Caco-2 (cell line): ENCODE data around the gene CYB5D1. TPM values are rescaled to one million over a fixed set of nuclear protein-coding genes. Genes with fewer than 3 reads are reported as not detected.

Experiments
- BruUV-seq: library from RNA; stranded (reverse); fragments of 400-500 nt; replicated peaks from 2 replicates; lab custom pipeline; 2021; lab: Mats Ljungman, UMichigan
- CTCF ChIA-PET: fragments of 300-600 bp; sonication (Branson Sonifier 250); formaldehyde crosslinking; loops from one replicate; lab custom pipeline; 2022; ENCODE audit warnings: antibody characterized with exemption; lab: Charles Lee
- POLR2A ChIA-PET: fragments of 300-600 bp; sonication (Branson Sonifier 250); formaldehyde crosslinking; loops from one replicate; lab custom pipeline; 2022; ENCODE audit warnings: antibody characterized with exemption; lab: Charles Lee
- DNase-seq, 2 experiments: peaks; one replicate each; pipeline versions ENCODE4 v3.0.0 to v3.0.0-alpha.2; 2020 to 2022
- H3K27me3 ChIP-seq: replicated peaks from 2 replicates; pipeline ENCODE4 v1.6.0; 2011; ENCODE audit warnings: low read length; ENCODE audit not compliant: control insufficient read depth, insufficient read depth
- H3K36me3 ChIP-seq: 2 replicates; pipeline ENCODE4 v1.5.1; 2011; ENCODE audit warnings: low read length; ENCODE audit not compliant: control insufficient read depth, insufficient read depth
- H3K4me1 ChIP-seq: fragments of 250-450 bp; sonication (Bioruptor Pico); 2 replicates; pipeline ENCODE4 v1.5.1; 2020; ENCODE audit warnings: mild to moderate bottlenecking
- H3K4me3 ChIP-seq: 2 replicates; pipeline ENCODE4 v1.5.1; 2011; ENCODE audit warnings: low read depth, mild to moderate bottlenecking, control low read depth, low read length
- H3K9me3 ChIP-seq: fragments of 250-450 bp; sonication (Bioruptor Pico); 2 replicates; pipeline ENCODE4 v1.5.1; 2020; ENCODE audit warnings: mild to moderate bottlenecking, moderate library complexity
- H3K27ac Mint-ChIP-seq: one replicate; pipeline ENCODE4 v1.8.0; 2022; ENCODE audit warnings: mixed read lengths; ENCODE audit not compliant: unreplicated experiment
- H3K27me3 Mint-ChIP-seq: one replicate; pipeline ENCODE4 v1.8.0; 2022; ENCODE audit warnings: mixed read lengths; ENCODE audit not compliant: insufficient read depth, unreplicated experiment
- H3K36me3 Mint-ChIP-seq: one replicate; pipeline ENCODE4 v1.8.0; 2022; ENCODE audit warnings: mild to moderate bottlenecking, mixed read lengths; ENCODE audit not compliant: insufficient read depth, unreplicated experiment
- H3K4me1 Mint-ChIP-seq: one replicate; pipeline ENCODE4 v1.8.0; 2022; ENCODE audit warnings: low read depth, mixed read lengths; ENCODE audit not compliant: unreplicated experiment
- H3K4me3 Mint-ChIP-seq: one replicate; pipeline ENCODE4 v1.8.0; 2022; ENCODE audit warnings: mild to moderate bottlenecking, moderate library complexity, mixed read lengths; ENCODE audit not compliant: unreplicated experiment
- H3K9me3 Mint-ChIP-seq: one replicate; pipeline ENCODE4 v1.8.0; 2022; ENCODE audit warnings: mixed read lengths; ENCODE audit not compliant: unreplicated experiment
- intact Hi-C: fragments of 100-400 bp; cut with micrococcal nuclease; formaldehyde crosslinking; loops from one replicate; pipeline ENCODE4 v1.10.0; 2022; ENCODE audit not compliant: unreplicated experiment
- total RNA-seq: library from RNA; stranded (reverse); gene quantifications from 2 replicates; pipeline ENCODE4 v1.2.3, GENCODE V29; 2022
- TF ChIP-seq, protein P1 (sequence below), 2 experiments: fragments of 200-600 bp in 1 of 2; IDR thresholded peaks; 1 replicate in 1 of 2; 2 replicates in 1 of 2; pipeline versions ENCODE4 v1.5.1 to v1.8.0; 2011 to 2022; ENCODE audit warnings: antibody characterized with exemption in 1 of 2, control low read depth in 1 of 2, inconsistent platforms in 1 of 2, low read depth in 1 of 2, low read length in 1 of 2, mild to moderate bottlenecking in 1 of 2, moderate library complexity in 1 of 2; ENCODE audit not compliant: insufficient read depth in 1 of 2, severe bottlenecking in 1 of 2, unreplicated experiment in 1 of 2

Gene CYB5D1
- total RNA-seq, 1 experiment from 2014 or later: 6.1 TPM

DNA sequence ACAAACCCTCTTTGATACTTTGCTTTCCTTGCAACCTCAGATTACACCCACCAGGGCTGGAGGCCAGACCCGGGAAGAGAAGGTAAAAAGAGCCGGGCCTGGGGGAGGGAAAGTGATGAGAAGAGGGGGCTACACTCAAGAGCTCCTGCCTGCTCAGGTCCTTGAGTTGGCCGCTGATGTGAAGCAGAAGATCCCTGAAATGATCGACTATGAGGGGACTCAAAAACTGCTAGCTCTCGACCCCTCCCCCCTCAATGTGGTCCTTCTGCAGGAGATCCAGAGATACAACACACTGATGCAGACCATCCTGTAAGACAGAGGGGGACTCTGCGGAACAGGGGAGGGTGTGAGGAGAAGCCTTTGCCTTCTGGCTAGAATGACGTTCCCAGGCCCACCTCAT, 26.6 kb upstream of the CYB5D1 start:
- DNase-seq: no peak
- Mint-ChIP-seq H3K27ac (no peak overlapping the region), H3K27me3 (no peaks in the 10 kb centered on the region), H3K36me3 (peaks cover 19% of the 10 kb centered on the region), H3K9me3 (no peaks in the 10 kb centered on the region), H3K4me1 (peaks cover 5% of the 10 kb centered on the region), H3K4me3 (no peak overlapping the region)
- no peak overlapping the region for H3K4me3 ChIP-seq
- H3K9me3 ChIP-seq: no peaks in the 10 kb centered on the region
- H3K27me3 ChIP-seq: no peaks in the 10 kb centered on the region
- TF ChIP-seq, protein P1, sequence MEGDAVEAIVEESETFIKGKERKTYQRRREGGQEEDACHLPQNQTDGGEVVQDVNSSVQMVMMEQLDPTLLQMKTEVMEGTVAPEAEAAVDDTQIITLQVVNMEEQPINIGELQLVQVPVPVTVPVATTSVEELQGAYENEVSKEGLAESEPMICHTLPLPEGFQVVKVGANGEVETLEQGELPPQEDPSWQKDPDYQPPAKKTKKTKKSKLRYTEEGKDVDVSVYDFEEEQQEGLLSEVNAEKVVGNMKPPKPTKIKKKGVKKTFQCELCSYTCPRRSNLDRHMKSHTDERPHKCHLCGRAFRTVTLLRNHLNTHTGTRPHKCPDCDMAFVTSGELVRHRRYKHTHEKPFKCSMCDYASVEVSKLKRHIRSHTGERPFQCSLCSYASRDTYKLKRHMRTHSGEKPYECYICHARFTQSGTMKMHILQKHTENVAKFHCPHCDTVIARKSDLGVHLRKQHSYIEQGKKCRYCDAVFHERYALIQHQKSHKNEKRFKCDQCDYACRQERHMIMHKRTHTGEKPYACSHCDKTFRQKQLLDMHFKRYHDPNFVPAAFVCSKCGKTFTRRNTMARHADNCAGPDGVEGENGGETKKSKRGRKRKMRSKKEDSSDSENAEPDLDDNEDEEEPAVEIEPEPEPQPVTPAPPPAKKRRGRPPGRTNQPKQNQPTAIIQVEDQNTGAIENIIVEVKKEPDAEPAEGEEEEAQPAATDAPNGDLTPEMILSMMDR (IDR thresholded peaks at IDR 0.05; ENCODE audit: insufficient read depth in 1 of 2, low read depth in 1 of 2, low read length in 1 of 2, severe bottlenecking in 1 of 2, unreplicated experiment in 1 of 2): no peak
- POLR2A ChIA-PET: no interaction called here
- intact Hi-C loops: no loop called here
- no peaks in the 10 kb centered on the region for H3K36me3 ChIP-seq
- H3K4me1 ChIP-seq: 0 out of 2 replicates have a peak, but pooled peaks cover 5% of the 10 kb centered on the region
- CTCF ChIA-PET: no interaction called here
- BruUV-seq: no TSS peak

GRCh38 chr17:7832431-7832830, 25.4 kb upstream of the CYB5D1 start:
- Mint-ChIP-seq H3K4me1 (peaks cover 5% of the 10 kb centered on the region), H3K9me3 (no peaks in the 10 kb centered on the region), H3K4me3 (no peak overlapping the region), H3K27me3 (no peaks in the 10 kb centered on the region), H3K27ac (no peak overlapping the region), H3K36me3 (peaks cover 31% of the 10 kb centered on the region)
- H3K27me3 ChIP-seq: no peaks in the 10 kb centered on the region
- no TSS peak for BruUV-seq
- POLR2A ChIA-PET: no interaction called here
- 0 out of 2 replicates have a peak, but pooled peaks cover 5% of the 10 kb centered on the region for H3K4me1 ChIP-seq
- TF ChIP-seq, protein P1 (IDR thresholded peaks at IDR 0.05; ENCODE audit: insufficient read depth in 1 of 2, low read depth in 1 of 2, low read length in 1 of 2, severe bottlenecking in 1 of 2, unreplicated experiment in 1 of 2): no peak
- H3K36me3 ChIP-seq: no peaks in the 10 kb centered on the region
- H3K4me3 ChIP-seq: no peak overlapping the region
- CTCF ChIA-PET: interaction anchor here (0.6 to 0.9 kb wide), 2 partner anchors 25 to 89 kb away, joined by 3 to 8 read pairs; partner anchors contain the start of gene NAA38
- DNase-seq: no peak
- intact Hi-C loops: no loop called here
- no peaks in the 10 kb centered on the region for H3K9me3 ChIP-seq

- POLR2A ChIA-PET: interaction anchor here (0.5 to 1.0 kb wide), 3 partner anchors 24 to 182 kb away, joined by 3 to 4 read pairs (median 3); partner anchors contain the start of gene NAA38
- 0 out of 2 replicates have a peak, but pooled peaks cover 5% of the 10 kb centered on the region for H3K4me1 ChIP-seq
- CTCF ChIA-PET: interaction anchor here (0.6 to 1.4 kb wide), 5 partner anchors 24 to 100 kb away, joined by 3 to 8 read pairs (median 5); partner anchors contain the start of gene NAA38
- H3K9me3 ChIP-seq: no peaks in the 10 kb centered on the region
- peak overlapping the region; percentile 24 for H3K4me3 ChIP-seq
- Mint-ChIP-seq H3K9me3 (no peaks in the 10 kb centered on the region), H3K27me3 (no peaks in the 10 kb centered on the region), H3K36me3 (peaks cover 31% of the 10 kb centered on the region), H3K27ac (peak overlapping the region; percentile 99), H3K4me3 (peak overlapping the region; percentile 98), H3K4me1 (peaks cover 5% of the 10 kb centered on the region)
- no peaks in the 10 kb centered on the region for H3K36me3 ChIP-seq
- intact Hi-C loops: loop anchor here (1.0 kb wide), 1 partner anchor 8 kb away; no protein-coding TSS in a partner anchor
- TF ChIP-seq, protein P1 (IDR thresholded peaks at IDR 0.05; ENCODE audit: insufficient read depth in 1 of 2, low read depth in 1 of 2, low read length in 1 of 2, severe bottlenecking in 1 of 2, unreplicated experiment in 1 of 2): no peak
- BruUV-seq: no TSS peak
- DNase-seq: no peak
- no peaks in the 10 kb centered on the region for H3K27me3 ChIP-seq
These were observed 24.6 kb upstream of the CYB5D1 start for GRCh38 chr17:7833011-7833794.
